Activated naive CD8-positive, alpha-beta T cell treated with anti-CD3 and anti-CD28 coated beads for 36 hours (primary cell): ENCODE results near the gene CAPN3. TPM values are rescaled to one million over a fixed set of nuclear protein-coding genes. Genes with fewer than 3 reads are reported as not detected.
A peak's percentile ranks its signal among the peaks of the same experiment; 100 is the strongest.

ENCODE experiments used
- DNase-seq: peaks from one replicate; pipeline ENCODE4 v3.0.0; 2021
- H3K27ac Mint-ChIP-seq: one replicate; pipeline ENCODE4 v1.8.0; 2022; ENCODE audit warnings: mild to moderate bottlenecking, moderate library complexity, mixed read lengths
- H3K27me3 Mint-ChIP-seq: one replicate; pipeline ENCODE4 v1.8.0; 2022; ENCODE audit warnings: mild to moderate bottlenecking, mixed read lengths
- H3K36me3 Mint-ChIP-seq: one replicate; pipeline ENCODE4 v1.8.0; 2021; ENCODE audit warnings: mild to moderate bottlenecking, mixed read lengths
- H3K4me1 Mint-ChIP-seq: one replicate; pipeline ENCODE4 v1.8.0; 2021; ENCODE audit warnings: mixed read lengths
- H3K4me3 Mint-ChIP-seq: one replicate; pipeline ENCODE4 v1.8.0; 2022; ENCODE audit warnings: mild to moderate bottlenecking, moderate library complexity, mixed read lengths
- H3K9me3 Mint-ChIP-seq: one replicate; pipeline ENCODE4 v1.8.0; 2022; ENCODE audit warnings: mixed read lengths
- total RNA-seq, 2 experiments: library from RNA; stranded (reverse); gene quantifications; one replicate each; pipeline ENCODE4 v1.2.3, GENCODE V29; 2021

Gene CAPN3
- total RNA-seq, 2 experiments from 2014 or later, result 1.4 to 1.8 TPM

DNA sequence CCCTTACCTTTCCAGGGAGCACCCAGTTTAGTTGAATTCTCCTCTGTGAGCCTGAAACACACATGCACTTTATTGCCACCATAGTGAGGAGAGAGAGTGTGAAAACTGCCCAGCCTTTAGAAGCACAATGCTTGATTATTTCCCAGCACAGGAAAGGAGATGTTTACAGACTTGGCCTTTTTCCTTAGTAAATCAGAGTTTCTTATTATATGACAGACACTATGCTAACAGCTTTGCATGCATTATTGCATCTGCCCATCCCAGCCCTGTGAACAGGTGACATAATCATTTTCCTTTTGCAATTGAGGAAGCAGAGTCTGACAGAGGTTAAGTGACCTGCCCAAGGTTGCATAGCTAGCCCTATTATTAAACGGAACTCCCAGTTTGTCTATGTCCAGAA, 36.5 kb downstream of the CAPN3 start:
- no peaks in the 10 kb centered on the region for H3K9me3 Mint-ChIP-seq
- H3K36me3 Mint-ChIP-seq, result peaks cover 2% of the 10 kb centered on the region

GRCh38 chr15:42401544-42402454, 42.5 kb downstream of the CAPN3 start:
- H3K27ac Mint-ChIP-seq, result no peak overlapping the region
- peaks cover 3% of the 10 kb centered on the region for H3K4me1 Mint-ChIP-seq
- no peak for DNase-seq
- peak overlapping the region; percentile 52 for H3K4me3 Mint-ChIP-seq
- H3K27me3 Mint-ChIP-seq, result no peaks in the 10 kb centered on the region
- peaks cover 2% of the 10 kb centered on the region for H3K36me3 Mint-ChIP-seq
- no peaks in the 10 kb centered on the region for H3K9me3 Mint-ChIP-seq

More for the DNA sequence above, 36.5 kb downstream of the CAPN3 start:
- no peaks in the 10 kb centered on the region for H3K27me3 Mint-ChIP-seq
- H3K4me1 Mint-ChIP-seq, result no peaks in the 10 kb centered on the region
- no peak overlapping the region for H3K27ac Mint-ChIP-seq
- DNase-seq, result no peak
- no peak overlapping the region for H3K4me3 Mint-ChIP-seq

DNA sequence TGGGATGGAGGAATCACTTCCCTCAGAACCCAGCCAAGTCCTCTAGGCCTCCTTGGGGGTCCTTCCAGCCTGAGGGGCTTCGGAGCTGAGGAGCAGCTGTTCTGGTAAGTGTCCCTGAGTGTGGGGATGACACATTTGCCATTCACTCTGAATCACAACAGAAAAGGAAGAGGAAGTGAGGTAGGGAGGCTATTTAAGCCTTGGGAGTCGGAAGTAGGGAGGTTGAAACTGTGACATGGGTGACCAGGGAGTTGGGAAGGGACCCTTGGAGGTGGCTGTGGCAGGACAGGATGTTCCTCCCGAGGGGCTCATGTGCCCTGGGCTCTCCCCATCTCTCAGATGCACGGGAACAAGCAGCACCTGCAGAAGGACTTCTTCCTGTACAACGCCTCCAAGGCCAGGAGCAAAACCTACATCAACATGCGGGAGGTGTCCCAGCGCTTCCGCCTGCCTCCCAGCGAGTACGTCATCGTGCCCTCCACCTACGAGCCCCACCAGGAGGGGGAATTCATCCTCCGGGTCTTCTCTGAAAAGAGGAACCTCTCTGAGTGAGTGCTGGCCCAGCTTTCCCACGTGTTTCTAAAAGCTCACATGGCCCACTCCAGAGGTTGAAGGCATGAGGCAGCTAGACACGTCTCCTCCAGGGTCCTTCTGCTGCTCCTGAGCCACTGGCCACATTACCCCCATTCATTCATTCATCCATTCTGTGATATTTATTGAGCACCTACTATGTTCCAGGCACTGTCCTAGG, 43.3 kb downstream of the CAPN3 start:
- Mint-ChIP-seq H3K4me3 (no peak overlapping the region), H3K36me3 (peaks cover 2% of the 10 kb centered on the region), H3K27me3 (no peaks in the 10 kb centered on the region), H3K27ac (no peak overlapping the region), H3K9me3 (no peaks in the 10 kb centered on the region), H3K4me1 (peaks cover 3% of the 10 kb centered on the region)
- DNase-seq, result no peak

DNA sequence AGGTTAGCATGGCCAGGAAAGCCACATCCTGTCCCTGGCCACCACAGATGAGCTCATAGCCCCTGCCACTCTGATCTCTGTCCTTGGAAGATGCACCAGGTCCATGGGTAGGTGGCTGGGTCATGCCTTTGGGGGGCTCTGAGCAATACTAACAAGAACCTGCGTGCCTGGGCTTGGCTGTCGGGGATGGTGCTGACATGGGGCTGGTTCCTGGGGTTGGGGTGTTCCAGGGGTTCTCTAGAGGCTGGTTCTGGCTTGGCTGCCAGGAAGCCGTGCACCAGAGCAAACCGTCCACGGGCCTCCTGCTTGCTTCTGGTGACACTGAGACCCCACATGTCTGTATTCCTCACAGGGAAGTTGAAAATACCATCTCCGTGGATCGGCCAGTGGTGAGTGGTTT, 44.1 kb downstream of the CAPN3 start:
- Mint-ChIP-seq H3K9me3 (no peaks in the 10 kb centered on the region), H3K27me3 (no peaks in the 10 kb centered on the region), H3K27ac (no peak overlapping the region), H3K36me3 (peaks cover 2% of the 10 kb centered on the region), H3K4me1 (peaks cover 3% of the 10 kb centered on the region), H3K4me3 (no peak overlapping the region)
- no peak for DNase-seq

DNA sequence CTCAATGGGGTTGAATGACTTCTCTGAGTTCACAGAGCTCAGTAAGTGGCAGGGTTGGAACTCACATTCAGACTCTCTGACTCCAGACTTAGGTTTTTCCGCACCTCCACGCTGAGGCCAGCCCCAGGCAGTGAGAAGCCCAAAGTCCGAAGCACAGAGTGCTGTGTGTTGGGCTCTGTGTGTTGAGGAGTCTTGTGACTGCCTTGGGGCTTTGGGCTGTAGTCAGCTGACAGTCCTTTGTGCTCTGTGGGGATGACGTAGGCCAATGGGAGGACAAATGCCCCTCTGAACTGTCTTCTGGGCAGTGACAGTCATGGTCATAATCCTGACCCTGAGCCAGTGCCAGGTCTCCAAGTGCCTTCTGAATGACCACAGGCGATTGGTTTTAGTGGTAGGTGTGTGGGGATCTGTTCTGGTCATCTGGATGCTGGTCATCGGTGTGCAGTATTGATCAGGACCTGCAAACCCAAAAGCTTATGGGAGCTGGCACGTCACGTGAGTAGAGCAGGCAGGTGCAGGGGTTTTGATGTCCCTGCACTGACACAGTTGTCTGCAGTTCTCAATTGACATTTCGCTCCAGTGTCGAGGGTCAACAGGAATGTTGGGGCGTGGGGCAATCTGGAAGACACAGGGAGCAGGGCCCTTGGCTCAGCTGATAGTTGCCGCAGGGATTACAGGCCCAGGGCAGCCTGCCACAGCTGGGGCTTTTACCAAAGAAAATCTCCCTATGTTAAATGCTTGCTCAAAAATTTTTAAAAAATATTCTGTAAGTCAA, 45.3 kb downstream of the CAPN3 start:
- Mint-ChIP-seq H3K36me3 (peaks cover 2% of the 10 kb centered on the region), H3K27ac (no peak overlapping the region), H3K9me3 (no peaks in the 10 kb centered on the region), H3K27me3 (no peaks in the 10 kb centered on the region), H3K4me1 (peaks cover 3% of the 10 kb centered on the region), H3K4me3 (no peak overlapping the region)
- no peak for DNase-seq

DNA sequence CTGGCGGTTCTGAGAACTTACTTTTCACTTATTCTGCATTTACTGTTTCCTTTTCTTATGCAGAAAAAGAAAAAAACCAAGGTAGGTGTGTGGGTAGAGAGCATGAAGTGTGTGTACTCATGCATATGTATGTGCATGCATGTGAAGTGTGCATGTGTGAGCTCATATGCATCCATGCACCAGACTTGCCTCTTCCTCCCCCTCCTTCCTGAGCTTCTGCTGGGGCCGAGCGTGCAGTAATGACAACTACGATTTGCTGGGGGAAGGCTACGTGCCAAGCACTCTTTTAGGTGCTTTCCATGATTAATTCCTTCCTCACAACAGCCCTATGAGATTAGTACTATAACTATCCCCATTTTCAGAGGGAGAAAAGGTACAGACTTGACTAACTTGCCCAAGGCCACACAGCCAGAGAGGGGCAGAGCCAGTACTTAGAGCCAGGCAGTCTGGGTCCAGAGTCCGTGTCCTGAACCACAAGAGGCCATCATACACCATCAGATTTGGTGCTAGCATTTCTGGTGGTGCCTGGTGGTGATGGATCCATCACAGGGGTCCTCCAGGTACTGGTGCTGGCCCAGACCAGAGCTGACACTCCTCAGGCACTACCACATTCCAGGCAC, 46.7 kb downstream of the CAPN3 start:
- Mint-ChIP-seq H3K27me3 (no peaks in the 10 kb centered on the region), H3K9me3 (no peaks in the 10 kb centered on the region), H3K36me3 (peaks cover 1% of the 10 kb centered on the region), H3K27ac (no peak overlapping the region), H3K4me1 (peaks cover 3% of the 10 kb centered on the region), H3K4me3 (no peak overlapping the region)
- no peak for DNase-seq

DNA sequence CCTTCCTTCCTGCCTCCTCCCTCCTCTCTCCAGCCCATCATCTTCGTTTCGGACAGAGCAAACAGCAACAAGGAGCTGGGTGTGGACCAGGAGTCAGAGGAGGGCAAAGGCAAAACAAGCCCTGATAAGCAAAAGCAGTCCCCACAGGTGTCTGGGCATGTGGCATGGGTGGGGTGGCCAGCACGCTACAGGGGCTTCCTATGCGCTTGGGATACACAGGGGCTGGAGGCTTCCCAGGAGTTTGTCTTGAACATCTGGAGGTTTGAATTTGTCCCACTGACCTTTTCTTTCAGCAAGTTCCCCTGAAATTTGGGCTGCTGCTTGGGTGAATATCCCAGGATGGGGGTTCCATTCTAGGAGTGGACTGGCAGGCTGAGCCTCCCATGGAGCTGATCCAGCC, 48.9 kb downstream of the CAPN3 start:
- Mint-ChIP-seq H3K27me3 (no peaks in the 10 kb centered on the region), H3K4me1 (peaks cover under 1% of the 10 kb centered on the region), H3K36me3 (peaks cover 5% of the 10 kb centered on the region), H3K4me3 (no peak overlapping the region), H3K9me3 (no peaks in the 10 kb centered on the region), H3K27ac (peak overlapping the region; percentile 31)
- DNase-seq, result no peak

- no peaks in the 10 kb centered on the region for H3K4me1 Mint-ChIP-seq
- no peak overlapping the region for H3K4me3 Mint-ChIP-seq
- no peaks in the 10 kb centered on the region for H3K9me3 Mint-ChIP-seq
- DNase-seq, result no peak
- H3K27ac Mint-ChIP-seq, result no peak overlapping the region
- H3K36me3 Mint-ChIP-seq, result peaks cover 5% of the 10 kb centered on the region
- H3K27me3 Mint-ChIP-seq, result no peaks in the 10 kb centered on the region
Measured at GRCh38 chr15:42409011-42409410, 49.7 kb downstream of the CAPN3 start.

- no peak overlapping the region for H3K27ac Mint-ChIP-seq
- peaks cover 10% of the 10 kb centered on the region for H3K36me3 Mint-ChIP-seq
- H3K9me3 Mint-ChIP-seq, result no peaks in the 10 kb centered on the region
- no peak for DNase-seq
- H3K4me3 Mint-ChIP-seq, result no peak overlapping the region
- H3K4me1 Mint-ChIP-seq, result no peaks in the 10 kb centered on the region
- H3K27me3 Mint-ChIP-seq, result no peaks in the 10 kb centered on the region
Measured at GRCh38 chr15:42411884-42412283, 52.6 kb downstream of the CAPN3 start.

GRCh38 chr15:42413920-42414319, 54.6 kb downstream of the CAPN3 start:
- Mint-ChIP-seq H3K36me3 (peaks cover 15% of the 10 kb centered on the region), H3K27ac (no peak overlapping the region), H3K4me3 (no peak overlapping the region), H3K27me3 (no peaks in the 10 kb centered on the region), H3K4me1 (no peaks in the 10 kb centered on the region), H3K9me3 (no peaks in the 10 kb centered on the region)
- no peak for DNase-seq

DNA sequence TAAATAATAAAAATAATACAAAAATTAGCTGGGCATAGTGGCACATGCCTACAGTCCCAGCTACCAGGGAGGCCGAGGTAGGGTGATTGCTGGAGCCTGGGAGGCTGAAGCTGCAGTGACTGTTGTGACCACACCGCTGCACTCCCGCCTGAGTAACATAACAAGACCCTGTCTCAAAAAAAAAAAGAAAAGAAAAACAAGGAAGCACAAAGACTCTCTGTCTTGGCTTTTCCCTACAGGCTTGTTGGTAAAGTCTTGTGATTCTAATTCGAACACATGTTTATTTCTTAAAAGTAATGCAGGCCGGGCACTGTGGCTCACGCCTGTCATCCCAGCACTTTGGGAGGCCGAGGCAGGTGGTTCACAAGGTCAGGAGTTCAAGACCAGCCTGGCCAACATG, 60.1 kb downstream of the CAPN3 start:
- no peak for DNase-seq
- no peaks in the 10 kb centered on the region for H3K9me3 Mint-ChIP-seq
- no peaks in the 10 kb centered on the region for H3K27me3 Mint-ChIP-seq

GRCh38 chr15:42421376-42421775, 62.1 kb downstream of the CAPN3 start:
- Mint-ChIP-seq H3K4me3 (no peak overlapping the region), H3K27ac (no peak overlapping the region), H3K36me3 (peaks cover 15% of the 10 kb centered on the region), H3K4me1 (no peaks in the 10 kb centered on the region), H3K9me3 (no peaks in the 10 kb centered on the region), H3K27me3 (no peaks in the 10 kb centered on the region)
- DNase-seq, result no peak

More for the DNA sequence above, 60.1 kb downstream of the CAPN3 start:
- no peaks in the 10 kb centered on the region for H3K4me1 Mint-ChIP-seq
- no peak overlapping the region for H3K27ac Mint-ChIP-seq
- peaks cover 13% of the 10 kb centered on the region for H3K36me3 Mint-ChIP-seq
- no peak overlapping the region for H3K4me3 Mint-ChIP-seq

DNA sequence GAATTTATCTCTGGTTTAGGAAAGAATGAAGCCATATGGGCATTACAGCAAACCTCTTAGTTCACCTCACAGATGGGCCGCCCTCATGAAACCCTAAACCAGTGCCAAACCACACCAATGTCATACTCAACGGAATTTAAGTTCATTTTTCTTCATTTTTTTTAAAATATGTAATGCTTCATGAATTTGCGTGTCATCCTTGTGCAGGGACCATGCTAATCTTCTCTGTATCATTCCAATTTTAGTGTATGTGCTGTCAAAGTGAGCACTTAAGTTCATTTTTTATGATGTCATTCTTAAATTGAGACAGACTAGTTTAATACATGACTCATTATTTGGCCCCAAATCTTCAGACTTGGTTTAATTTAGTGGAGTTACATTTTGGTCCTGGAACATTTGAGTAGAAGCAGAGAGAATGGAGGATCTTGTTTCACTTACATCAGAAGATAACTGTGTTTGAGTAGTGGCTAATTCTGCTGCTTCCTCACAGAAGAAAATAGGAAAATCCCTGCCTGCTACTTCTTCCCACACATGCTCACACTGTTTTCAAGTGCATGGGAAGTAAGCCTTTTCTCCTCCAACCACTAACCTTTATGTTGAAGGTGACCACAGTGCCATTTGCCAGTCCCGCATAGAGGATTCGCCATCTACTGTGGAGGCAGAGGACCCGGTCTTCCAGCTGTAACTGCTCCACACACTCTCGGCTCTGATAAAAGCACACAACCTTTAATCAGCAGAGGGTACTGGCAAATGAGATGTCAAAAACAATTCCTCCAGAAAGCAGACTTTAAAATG, 68.3 kb downstream of the CAPN3 start:
- H3K36me3 Mint-ChIP-seq, result peaks cover 11% of the 10 kb centered on the region
- no peaks in the 10 kb centered on the region for H3K9me3 Mint-ChIP-seq
- peak overlapping the region; percentile 67 for H3K27ac Mint-ChIP-seq
- H3K4me3 Mint-ChIP-seq, result no peak overlapping the region
- H3K4me1 Mint-ChIP-seq, result peaks cover 6% of the 10 kb centered on the region
- DNase-seq, result no peak
- H3K27me3 Mint-ChIP-seq, result no peaks in the 10 kb centered on the region

- Mint-ChIP-seq H3K27ac (no peak overlapping the region), H3K36me3 (peaks cover 8% of the 10 kb centered on the region), H3K27me3 (no peaks in the 10 kb centered on the region), H3K9me3 (no peaks in the 10 kb centered on the region), H3K4me3 (no peak overlapping the region), H3K4me1 (no peaks in the 10 kb centered on the region)
- DNase-seq, result no peak
Measured at GRCh38 chr15:42444415-42445063, 85.2 kb downstream of the CAPN3 start.
